ENCODE measurements around the gene CNTNAP5. TPM values are rescaled to one million over a fixed set of nuclear protein-coding genes. Genes with fewer than 3 reads are reported as not detected.

The CNTNAP5 gene
- total and polyA plus RNA-seq, 4 donors: 16.7 to 63.2 (median 39.1) TPM

DNA sequence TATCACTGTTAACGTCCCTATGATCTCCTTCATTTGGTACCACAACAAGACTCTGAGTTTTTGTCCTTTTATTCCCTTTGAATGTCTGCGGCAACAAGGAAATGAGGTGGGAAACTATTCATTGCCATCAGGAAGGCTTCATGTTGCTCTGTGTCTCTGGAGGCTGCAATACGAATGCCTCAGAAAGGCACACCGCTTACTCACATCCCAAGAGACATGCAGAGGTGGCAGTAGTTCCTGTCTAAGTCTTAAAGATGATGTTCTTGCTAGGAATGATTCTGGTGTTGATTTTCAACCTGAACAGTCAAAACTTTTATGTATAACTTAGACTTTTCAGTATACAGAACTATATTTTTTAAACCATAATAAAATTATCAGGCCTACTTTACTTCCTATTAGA lies 24.0 kb downstream of the CNTNAP5 start:
- WGBS (ENCODE audit: insufficient coverage): 60% methylated on average over 1 of the region's 4 CpGs
- no peak overlapping the region for H3K27ac ChIP-seq (ENCODE audit: low read depth, low read length)
- DNase-seq (ENCODE audit: low read depth in 4 of 6, low spot score in 6 of 6): no peak

DNA sequence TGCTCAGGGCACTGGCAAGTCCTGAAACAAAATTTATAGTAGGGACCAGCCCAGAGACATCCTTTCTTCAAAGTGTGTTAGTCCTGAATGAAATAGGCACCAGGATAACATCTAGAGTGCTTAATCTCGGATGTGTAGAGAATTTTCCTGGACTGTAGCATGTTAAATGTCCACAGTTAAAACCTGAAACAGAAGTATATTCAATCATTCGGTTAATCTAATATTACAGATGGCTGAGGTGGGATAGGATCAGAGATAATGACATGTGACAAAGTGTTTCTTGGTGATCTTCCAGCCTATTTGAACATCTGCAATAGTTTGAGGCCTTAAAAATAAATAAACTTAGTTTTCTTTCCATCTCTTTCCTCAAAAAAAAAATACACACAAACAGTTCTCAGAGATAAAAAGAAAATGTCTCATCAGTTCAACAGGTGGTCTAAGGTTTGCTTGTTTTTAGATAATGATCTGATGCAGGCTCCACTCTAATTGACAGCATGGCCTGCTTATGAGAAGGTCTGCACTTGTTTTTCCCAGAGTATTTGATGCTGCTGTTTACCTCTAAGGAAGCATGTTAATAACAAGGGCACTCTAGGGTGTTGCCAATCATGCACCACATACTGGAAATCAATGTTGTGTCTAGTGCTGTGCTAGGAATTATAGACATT lies 25.9 kb downstream of the CNTNAP5 start:
- no peaks in the 10 kb centered on the region for H3K36me3 ChIP-seq (ENCODE audit: control insufficient read depth, insufficient read depth, low read length)
- no peaks in the 10 kb centered on the region for H3K27me3 ChIP-seq (ENCODE audit: control insufficient read depth, insufficient read depth, low read length)
- DNase-seq (ENCODE audit: low read depth in 4 of 6, low spot score in 6 of 6): no peak
- no peaks in the 10 kb centered on the region for H3K4me1 ChIP-seq (ENCODE audit: control insufficient read depth, insufficient read depth, low read length)
- no peak overlapping the region for H3K4me3 ChIP-seq (ENCODE audit: low read depth, low read length)
- H3K9me3 ChIP-seq (ENCODE audit: control insufficient read depth, insufficient read depth, low read length): no peaks in the 10 kb centered on the region
- no CpG with 5 or more reads among the region's 2 CpGs for WGBS (ENCODE audit: insufficient coverage)
- H3K27ac ChIP-seq (ENCODE audit: low read depth, low read length): no peak overlapping the region

More for the DNA sequence above, 24.0 kb downstream of the CNTNAP5 start:
- Histone ChIP-seq H3K9me3 (ENCODE audit: control insufficient read depth, insufficient read depth, low read length) (no peaks in the 10 kb centered on the region), H3K4me1 (ENCODE audit: control insufficient read depth, insufficient read depth, low read length) (no peaks in the 10 kb centered on the region), H3K36me3 (ENCODE audit: control insufficient read depth, insufficient read depth, low read length) (no peaks in the 10 kb centered on the region), H3K27me3 (ENCODE audit: control insufficient read depth, insufficient read depth, low read length) (no peaks in the 10 kb centered on the region), H3K4me3 (ENCODE audit: low read depth, low read length) (no peak overlapping the region)

DNA sequence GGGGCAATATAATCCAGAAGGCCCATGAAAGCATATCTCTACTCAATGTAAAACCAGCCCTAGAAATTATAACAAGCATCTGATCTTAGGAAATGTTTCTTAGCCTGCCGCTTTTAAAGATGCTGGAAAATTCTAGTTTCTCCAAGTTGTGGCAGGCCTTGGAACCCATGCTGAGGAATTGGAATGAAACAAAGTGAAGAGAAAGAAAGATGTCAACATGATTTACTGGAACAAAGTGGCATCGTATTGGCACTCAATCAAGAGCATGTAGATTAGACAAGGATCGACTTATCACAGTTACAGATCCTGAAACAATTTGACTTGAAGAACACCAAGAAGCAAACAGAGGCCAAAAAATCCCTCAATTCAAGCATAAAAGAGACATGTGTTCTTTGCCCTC lies 28.7 kb downstream of the CNTNAP5 start:
- Histone ChIP-seq H3K9me3 (ENCODE audit: control insufficient read depth, insufficient read depth, low read length) (no peaks in the 10 kb centered on the region), H3K36me3 (ENCODE audit: control insufficient read depth, insufficient read depth, low read length) (no peaks in the 10 kb centered on the region), H3K4me1 (ENCODE audit: control insufficient read depth, insufficient read depth, low read length) (no peaks in the 10 kb centered on the region), H3K4me3 (ENCODE audit: low read depth, low read length) (no peak overlapping the region), H3K27ac (ENCODE audit: low read depth, low read length) (no peak overlapping the region), H3K27me3 (ENCODE audit: control insufficient read depth, insufficient read depth, low read length) (no peaks in the 10 kb centered on the region)
- peak in 1 of 6 donors; percentile 70 for DNase-seq (ENCODE audit: low read depth in 4 of 6, low spot score in 6 of 6)
- 33% methylated on average over 2 of the region's 3 CpGs for WGBS (ENCODE audit: insufficient coverage)

DNA sequence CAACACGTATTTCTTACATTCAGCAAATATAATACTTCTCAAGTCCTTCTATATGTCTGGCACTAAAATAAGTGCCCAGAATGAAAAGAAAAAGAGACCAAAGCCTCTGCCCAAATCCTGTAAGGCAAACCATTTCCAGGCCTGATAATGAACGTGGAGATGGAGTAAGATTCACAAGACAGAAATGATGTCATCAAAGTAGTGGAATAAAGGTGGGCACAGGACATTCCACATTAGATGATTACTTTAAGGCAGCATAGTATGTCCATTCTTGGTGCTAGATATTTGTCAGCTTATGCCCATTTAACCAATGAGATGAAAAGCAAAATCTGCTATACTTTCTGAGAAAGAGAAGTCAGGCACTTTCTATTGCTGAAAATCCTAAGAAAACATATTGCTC lies 38.5 kb downstream of the CNTNAP5 start:
- Histone ChIP-seq H3K4me1 (ENCODE audit: control insufficient read depth, insufficient read depth, low read length) (no peaks in the 10 kb centered on the region), H3K27me3 (ENCODE audit: control insufficient read depth, insufficient read depth, low read length) (no peaks in the 10 kb centered on the region), H3K9me3 (ENCODE audit: control insufficient read depth, insufficient read depth, low read length) (no peaks in the 10 kb centered on the region), H3K4me3 (ENCODE audit: low read depth, low read length) (no peak overlapping the region), H3K36me3 (ENCODE audit: control insufficient read depth, insufficient read depth, low read length) (no peaks in the 10 kb centered on the region), H3K27ac (ENCODE audit: low read depth, low read length) (no peak overlapping the region)
- DNase-seq (ENCODE audit: low read depth in 4 of 6, low spot score in 6 of 6): no peak
- 100% methylated on average over 1 of the region's 2 CpGs for WGBS (ENCODE audit: insufficient coverage)

DNA sequence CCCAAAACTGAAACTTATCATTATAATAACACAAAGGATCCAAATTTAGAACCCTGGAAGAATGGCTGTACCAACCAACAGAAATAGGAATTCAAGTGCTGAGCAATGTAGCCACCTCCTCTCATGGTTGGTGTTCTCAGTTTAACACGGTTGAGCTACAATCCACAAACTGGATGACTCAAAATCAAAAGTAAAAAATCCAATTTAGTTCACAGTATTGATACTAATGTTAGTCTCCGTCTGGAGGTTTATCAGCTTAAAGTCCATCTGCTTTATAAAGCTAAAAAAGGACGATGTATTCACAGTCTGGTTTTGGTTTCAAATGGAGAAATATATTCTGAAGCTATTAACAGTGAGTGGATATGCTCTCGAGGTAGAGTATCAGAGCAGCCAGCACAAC lies 40.5 kb downstream of the CNTNAP5 start:
- Histone ChIP-seq H3K4me3 (ENCODE audit: low read depth, low read length) (no peak overlapping the region), H3K27me3 (ENCODE audit: control insufficient read depth, insufficient read depth, low read length) (no peaks in the 10 kb centered on the region), H3K4me1 (ENCODE audit: control insufficient read depth, insufficient read depth, low read length) (no peaks in the 10 kb centered on the region), H3K27ac (ENCODE audit: low read depth, low read length) (no peak overlapping the region), H3K36me3 (ENCODE audit: control insufficient read depth, insufficient read depth, low read length) (no peaks in the 10 kb centered on the region), H3K9me3 (ENCODE audit: control insufficient read depth, insufficient read depth, low read length) (no peaks in the 10 kb centered on the region)
- DNase-seq (ENCODE audit: low read depth in 4 of 6, low spot score in 6 of 6): peak in 1 of 6 donors; percentile 8
- no CpG with 5 or more reads among the region's 4 CpGs for WGBS (ENCODE audit: insufficient coverage)

DNA sequence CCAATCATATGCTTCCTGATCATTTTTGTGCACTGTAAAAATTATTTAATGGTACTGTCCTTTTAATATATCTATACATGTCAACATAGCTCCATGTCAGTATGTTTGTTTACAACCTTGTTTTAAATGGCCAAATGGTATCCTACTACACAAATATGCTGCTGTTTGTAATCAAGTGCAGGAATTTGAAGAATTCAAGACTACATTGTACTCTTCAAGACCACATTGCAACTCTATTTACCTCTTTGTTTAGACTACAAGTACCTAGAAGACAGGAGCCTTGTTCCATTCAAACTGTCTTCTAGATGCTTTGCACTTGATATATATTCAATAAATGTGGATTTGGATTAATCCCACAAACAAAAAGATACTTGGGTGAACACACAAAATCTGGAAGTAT lies 41.7 kb downstream of the CNTNAP5 start:
- no peak for DNase-seq (ENCODE audit: low read depth in 4 of 6, low spot score in 6 of 6)
- Histone ChIP-seq H3K27ac (ENCODE audit: low read depth, low read length) (no peak overlapping the region), H3K36me3 (ENCODE audit: control insufficient read depth, insufficient read depth, low read length) (no peaks in the 10 kb centered on the region), H3K4me1 (ENCODE audit: control insufficient read depth, insufficient read depth, low read length) (no peaks in the 10 kb centered on the region), H3K27me3 (ENCODE audit: control insufficient read depth, insufficient read depth, low read length) (no peaks in the 10 kb centered on the region), H3K4me3 (ENCODE audit: low read depth, low read length) (no peak overlapping the region), H3K9me3 (ENCODE audit: control insufficient read depth, insufficient read depth, low read length) (no peaks in the 10 kb centered on the region)

DNA sequence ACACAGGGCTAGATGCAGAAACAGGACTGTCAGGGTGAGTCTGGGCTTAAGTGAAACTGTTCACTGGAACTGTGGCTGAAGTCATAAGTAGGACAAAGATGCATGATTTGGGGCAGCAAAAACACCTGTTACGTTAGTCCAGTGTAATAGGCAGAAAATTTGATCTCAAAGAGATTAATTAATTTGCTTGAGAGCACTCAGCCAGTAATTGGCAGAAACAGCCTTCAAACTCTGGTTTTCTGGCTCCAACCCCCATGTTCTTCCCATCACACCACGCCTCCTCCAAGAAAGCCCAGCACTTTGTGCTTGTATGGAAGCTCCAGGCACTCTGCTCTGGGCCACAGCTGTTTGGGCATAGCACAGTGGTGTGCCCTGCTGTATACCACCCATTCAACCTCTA lies 54.0 kb downstream of the CNTNAP5 start:
- Histone ChIP-seq H3K36me3 (ENCODE audit: control insufficient read depth, insufficient read depth, low read length) (no peaks in the 10 kb centered on the region), H3K4me3 (ENCODE audit: low read depth, low read length) (no peak overlapping the region), H3K9me3 (ENCODE audit: control insufficient read depth, insufficient read depth, low read length) (no peaks in the 10 kb centered on the region), H3K27ac (ENCODE audit: low read depth, low read length) (no peak overlapping the region), H3K27me3 (ENCODE audit: control insufficient read depth, insufficient read depth, low read length) (no peaks in the 10 kb centered on the region), H3K4me1 (ENCODE audit: control insufficient read depth, insufficient read depth, low read length) (no peaks in the 10 kb centered on the region)
- peak in 1 of 6 donors; percentile 19 for DNase-seq (ENCODE audit: low read depth in 4 of 6, low spot score in 6 of 6)
- WGBS (ENCODE audit: insufficient coverage): 40% methylated on average over 2 of the region's 2 CpGs

DNA sequence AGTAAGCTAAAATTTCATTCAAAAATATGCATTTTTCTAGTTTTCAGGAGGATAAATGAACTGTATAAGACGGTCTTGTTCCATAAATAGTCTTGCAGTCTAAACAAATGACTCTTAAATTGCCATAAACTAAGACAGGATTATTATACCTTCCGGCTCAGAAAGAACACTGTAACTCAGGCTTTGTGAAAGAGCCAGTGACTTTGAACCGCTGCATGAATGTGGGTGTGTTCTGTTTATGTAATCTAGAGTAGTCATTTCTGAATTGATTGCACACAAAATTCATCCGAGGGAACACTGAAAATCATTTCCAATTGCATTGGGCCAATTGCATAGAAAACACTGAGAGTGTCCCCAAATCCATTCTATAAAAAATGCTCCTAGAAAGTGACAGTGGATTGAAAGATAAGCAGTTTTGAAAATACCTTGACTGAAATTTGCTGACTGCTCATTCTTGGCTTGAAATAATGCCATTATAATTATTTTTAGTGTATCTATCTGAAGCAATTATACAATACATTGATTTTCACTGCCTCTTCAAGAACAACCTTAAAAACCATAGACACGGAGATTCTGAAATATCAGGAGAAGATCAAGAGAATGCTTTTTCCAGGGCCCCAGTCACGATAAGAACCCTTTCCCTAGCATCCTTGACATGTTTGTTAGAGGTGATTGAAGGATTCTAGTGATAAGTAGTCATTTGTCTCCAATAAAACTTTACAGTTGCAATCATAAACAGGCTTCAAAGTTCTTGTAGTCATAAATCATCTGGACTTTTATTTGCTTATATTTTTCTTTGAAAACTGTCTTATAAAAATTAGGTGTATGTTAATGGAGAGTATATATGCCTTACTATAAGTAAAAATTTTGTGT lies 55.4 kb downstream of the CNTNAP5 start:
- H3K36me3 ChIP-seq (ENCODE audit: control insufficient read depth, insufficient read depth, low read length): no peaks in the 10 kb centered on the region
- no peak overlapping the region for H3K27ac ChIP-seq (ENCODE audit: low read depth, low read length)
- no peaks in the 10 kb centered on the region for H3K4me1 ChIP-seq (ENCODE audit: control insufficient read depth, insufficient read depth, low read length)
- DNase-seq (ENCODE audit: low read depth in 4 of 6, low spot score in 6 of 6): no peak
- no peaks in the 10 kb centered on the region for H3K9me3 ChIP-seq (ENCODE audit: control insufficient read depth, insufficient read depth, low read length)
- WGBS (ENCODE audit: insufficient coverage): no CpG with 5 or more reads among the region's 6 CpGs
- no peak overlapping the region for H3K4me3 ChIP-seq (ENCODE audit: low read depth, low read length)
- H3K27me3 ChIP-seq (ENCODE audit: control insufficient read depth, insufficient read depth, low read length): no peaks in the 10 kb centered on the region

DNA sequence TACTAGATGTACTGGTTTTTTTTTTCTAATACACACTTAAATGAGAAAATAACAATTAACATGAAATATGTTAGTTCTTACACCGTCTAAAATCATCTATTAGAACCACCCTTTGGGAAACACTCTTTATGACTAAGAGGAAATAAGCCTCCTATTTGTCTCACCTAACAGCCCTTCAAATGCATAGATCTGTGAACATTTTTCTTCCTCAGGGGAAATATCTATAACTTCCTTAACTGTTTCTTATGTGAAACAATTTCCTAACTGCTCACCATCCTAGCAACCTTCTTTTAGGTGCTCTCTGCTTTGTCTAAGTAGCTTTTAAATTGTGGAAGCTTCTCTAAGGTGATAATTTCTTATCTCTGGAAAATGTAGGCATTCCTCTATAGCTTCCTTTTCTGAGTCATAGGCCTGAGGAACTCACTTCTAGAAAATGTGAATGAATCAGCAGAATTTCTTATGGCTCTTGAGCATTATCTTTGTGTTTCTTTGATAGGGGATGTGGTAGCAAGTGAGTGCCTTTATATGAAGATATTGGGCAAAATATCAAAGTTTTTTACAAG lies 56.1 kb downstream of the CNTNAP5 start:
- no peaks in the 10 kb centered on the region for H3K36me3 ChIP-seq (ENCODE audit: control insufficient read depth, insufficient read depth, low read length)
- no peak overlapping the region for H3K4me3 ChIP-seq (ENCODE audit: low read depth, low read length)
- no peak overlapping the region for H3K27ac ChIP-seq (ENCODE audit: low read depth, low read length)
- H3K4me1 ChIP-seq (ENCODE audit: control insufficient read depth, insufficient read depth, low read length): no peaks in the 10 kb centered on the region
- DNase-seq (ENCODE audit: low read depth in 4 of 6, low spot score in 6 of 6): peak in 1 of 6 donors; percentile 26
- no peaks in the 10 kb centered on the region for H3K27me3 ChIP-seq (ENCODE audit: control insufficient read depth, insufficient read depth, low read length)
- no peaks in the 10 kb centered on the region for H3K9me3 ChIP-seq (ENCODE audit: control insufficient read depth, insufficient read depth, low read length)
- WGBS (ENCODE audit: insufficient coverage): no CpG with 5 or more reads among the region's 1 CpG
